Thymus (tissue), 11 donors: ENCODE measurements around the gene RCAN3. TPM values are rescaled to one million over a fixed set of nuclear protein-coding genes. Genes with fewer than 3 reads are reported as not detected.
A peak's percentile ranks its signal among the peaks of the same experiment; 100 is the strongest.
"Not testable (repeated sequence)": the region's sequence is repeated elsewhere in the genome, so short reads cannot be mapped to it uniquely, and the experiment has no call there.

Source experiments
- DNase-seq, 9 donors: peaks; one replicate each; pipeline ENCODE4 v3.0.0-alpha.2; 2013; ENCODE audit warnings: low spot score in 9 of 9, low read depth in 6 of 9, missing footprints in 1 of 9
- H3K27ac ChIP-seq, 2 donors: one replicate each; pipeline ENCODE4 v1.5.1; 2013; ENCODE audit warnings: control low read depth in 1 of 2, low read depth in 1 of 2, low read length in 1 of 2, mild to moderate bottlenecking in 1 of 2, moderate library complexity in 1 of 2
- H3K27me3 ChIP-seq, 2 donors: one replicate each; pipeline ENCODE4 v1.5.1; 2013; ENCODE audit warnings: low read length in 1 of 2; ENCODE audit not compliant: control insufficient read depth in 2 of 2, insufficient read depth in 1 of 2
- H3K36me3 ChIP-seq, 2 donors: one replicate each; pipeline ENCODE4 v1.5.1; 2013; ENCODE audit warnings: low read length in 1 of 2, mild to moderate bottlenecking in 1 of 2, moderate library complexity in 1 of 2; ENCODE audit not compliant: control insufficient read depth in 2 of 2, insufficient read depth in 2 of 2
- H3K4me1 ChIP-seq, 2 donors: one replicate each; pipeline ENCODE4 v1.5.1; 2013; ENCODE audit warnings: low read length in 2 of 2; ENCODE audit not compliant: control insufficient read depth in 2 of 2, insufficient read depth in 2 of 2
- H3K4me3 ChIP-seq, 2 donors: one replicate each; pipeline ENCODE4 v1.5.1; 2013; ENCODE audit warnings: low read length in 2 of 2, control low read depth in 1 of 2, mild to moderate bottlenecking in 1 of 2
- H3K9me3 ChIP-seq, 2 donors: one replicate each; pipeline ENCODE4 v1.5.1; 2013; ENCODE audit warnings: low read length in 1 of 2, mild to moderate bottlenecking in 1 of 2; ENCODE audit not compliant: control insufficient read depth in 2 of 2, insufficient read depth in 1 of 2
- WGBS: extraction: QIAGEN DNeasy Blood & Tissue Kit; methylation state at CpG from one replicate; pipeline ENCODE4 v1.1.7; 2013; 5-methylcytosine and 5-hydroxymethylcytosine counted together
- polyA plus RNA-seq: library from polyadenylated mRNA; stranded (reverse); fragments of 200-250 nt; gene quantifications from one replicate; pipeline ENCODE4 v1.2.3, GENCODE V29; 2013
- total RNA-seq: library from RNA; stranded (reverse); fragments of 120-200 nt; gene quantifications from one replicate; pipeline ENCODE4 v1.2.4, GENCODE V29; 2013
- donor health status: healthy.

Gene RCAN3
- total and polyA plus RNA-seq, 2 donors, result 13.2 to 21.2 TPM

- Histone ChIP-seq H3K4me1 (peaks cover 18 to 44% of the 10 kb centered on the region in 2 donors), H3K27me3 (no peaks in the 10 kb centered on the region), H3K4me3 (no peak overlapping the region), H3K36me3 (no peaks in the 10 kb centered on the region), H3K27ac (no peak overlapping the region), H3K9me3 (peaks cover 0 to 12% of the 10 kb centered on the region in 2 donors)
- no peak for DNase-seq
- 96% methylated on average over 13 of the region's 13 CpGs for WGBS
Measured at GRCh38 chr1:24489674-24490073, 13.0 kb upstream of the RCAN3 start.

- Histone ChIP-seq H3K27ac (no peak overlapping the region), H3K27me3 (no peaks in the 10 kb centered on the region), H3K4me1 (peaks cover 17 to 38% of the 10 kb centered on the region in 2 donors), H3K4me3 (no peak overlapping the region), H3K9me3 (peaks cover 0 to 12% of the 10 kb centered on the region in 2 donors), H3K36me3 (no peaks in the 10 kb centered on the region)
- DNase-seq, result no peak
- WGBS, result 98% methylated on average over 18 of the region's 18 CpGs
Measured at GRCh38 chr1:24490101-24490781, 12.4 kb upstream of the RCAN3 start.

GRCh38 chr1:24491577-24492360 is 10.9 kb upstream of the RCAN3 start:
- H3K9me3 ChIP-seq, result peaks cover 0 to 14% of the 10 kb centered on the region in 2 donors
- no peaks in the 10 kb centered on the region for H3K36me3 ChIP-seq
- no peak for DNase-seq
- no peak overlapping the region for H3K4me3 ChIP-seq
- H3K4me1 ChIP-seq, result peaks cover 6 to 24% of the 10 kb centered on the region in 2 donors
- H3K27ac ChIP-seq, result no peak overlapping the region
- H3K27me3 ChIP-seq, result no peaks in the 10 kb centered on the region
- WGBS, result 80% methylated on average over 15 of the region's 15 CpGs

GRCh38 chr1:24492935-24493334 is 9.7 kb upstream of the RCAN3 start:
- not testable (repeated sequence) for H3K27ac ChIP-seq, DNase-seq, H3K4me3 ChIP-seq, H3K36me3 ChIP-seq, H3K27me3 ChIP-seq
- peaks cover 0 to 13% of the 10 kb centered on the region in 2 donors for H3K4me1 ChIP-seq
- 98% methylated on average over 9 of the region's 9 CpGs for WGBS
- H3K9me3 ChIP-seq, result peaks cover 0 to 14% of the 10 kb centered on the region in 2 donors

- Histone ChIP-seq H3K4me1 (peaks cover 0 to 8% of the 10 kb centered on the region in 2 donors), H3K27me3 (no peaks in the 10 kb centered on the region), H3K27ac (no peak overlapping the region), H3K36me3 (no peaks in the 10 kb centered on the region), H3K9me3 (peaks cover 0 to 14% of the 10 kb centered on the region in 2 donors), H3K4me3 (no peak overlapping the region)
- DNase-seq, result no peak
- WGBS, result 99% methylated on average over 3 of the region's 3 CpGs
Measured at GRCh38 chr1:24493785-24494184, 8.9 kb upstream of the RCAN3 start.

- no peak overlapping the region for H3K27ac ChIP-seq
- peaks cover 0 to 5% of the 10 kb centered on the region in 2 donors for H3K9me3 ChIP-seq
- no peak for DNase-seq
- 94% methylated on average over 12 of the region's 12 CpGs for WGBS
- H3K4me1 ChIP-seq, result peaks cover 0 to 23% of the 10 kb centered on the region in 2 donors
- H3K4me3 ChIP-seq, result no peak overlapping the region
- H3K27me3 ChIP-seq, result peaks cover 0 to 5% of the 10 kb centered on the region in 2 donors
- no peaks in the 10 kb centered on the region for H3K36me3 ChIP-seq
Measured at GRCh38 chr1:24498589-24498988, 4.0 kb upstream of the RCAN3 start.

GRCh38 chr1:24500448-24501048 is 2.1 kb upstream of the RCAN3 start:
- Histone ChIP-seq H3K4me3 (no peak overlapping the region), H3K36me3 (no peaks in the 10 kb centered on the region), H3K9me3 (peaks cover 0 to 5% of the 10 kb centered on the region in 2 donors), H3K4me1 (peaks cover 0 to 23% of the 10 kb centered on the region in 2 donors), H3K27me3 (peaks cover 0 to 8% of the 10 kb centered on the region in 2 donors), H3K27ac (peak overlapping the region in 1 of 2 donors; percentile 47)
- WGBS, result 92% methylated on average over 5 of the region's 5 CpGs
- DNase-seq, result no peak

- H3K9me3 ChIP-seq, result peaks cover 0 to 3% of the 10 kb centered on the region in 2 donors
- peaks cover 0 to 28% of the 10 kb centered on the region in 2 donors for H3K4me1 ChIP-seq
- H3K27ac ChIP-seq, result peak overlapping the region; percentile 87 to 97
- peak in 3 of 9 donors; percentile 33 to 75 (median 50) for DNase-seq
- peaks cover 0 to 8% of the 10 kb centered on the region in 2 donors for H3K27me3 ChIP-seq
- WGBS, result 52% methylated on average over 16 of the region's 16 CpGs
- H3K4me3 ChIP-seq, result peak overlapping the region; percentile 78 to 83
- no peaks in the 10 kb centered on the region for H3K36me3 ChIP-seq
Measured at GRCh38 chr1:24501371-24502064, 1.1 kb upstream of the RCAN3 start.
